NT2/D1 (cell line): ENCODE measurements around the gene DCC.

Experiments used
- SUZ12 ChIP-seq: IDR thresholded peaks from 2 replicates; pipeline ENCODE4 v1.6.1; 2011; ENCODE audit not compliant: insufficient read length, insufficient read depth; ENCODE audit errors: extremely low read depth
- YY1 ChIP-seq: IDR thresholded peaks from 2 replicates; pipeline ENCODE4 v1.6.1; 2011; ENCODE audit not compliant: insufficient read length, insufficient read depth
- ZNF274 ChIP-seq: IDR thresholded peaks from 2 replicates; pipeline ENCODE4 v1.6.1; 2011; ENCODE audit warnings: mild to moderate bottlenecking, low read depth, low read length

DNA sequence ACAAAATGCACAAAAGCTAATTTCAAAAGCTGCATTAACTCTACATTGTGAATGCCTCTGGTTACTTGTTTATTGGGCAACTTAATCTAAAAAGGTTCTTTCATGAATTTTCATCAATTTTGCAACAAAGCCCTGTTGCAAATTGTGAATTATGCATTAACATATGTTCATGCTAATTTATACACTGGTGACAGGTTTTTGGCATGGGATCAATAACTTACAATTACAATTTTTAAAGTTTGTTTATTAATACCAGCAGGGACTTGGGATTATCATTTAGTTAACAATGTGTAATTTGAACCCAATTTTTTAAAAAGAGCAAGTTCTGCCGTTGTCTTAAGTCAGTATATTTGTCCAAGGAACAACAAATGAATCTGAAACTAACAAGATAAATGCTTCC is 183.6 kb downstream of the DCC start:
- no peak for TF ChIP-seq YY1
- TF ChIP-seq ZNF274 = no peak
- no peak for TF ChIP-seq SUZ12
